PC-3 (cell line): ENCODE measurements around the gene ATP5F1B.

ENCODE experiments used
- EZH2 ChIP-seq: fragments of 300-600 bp; sonication (generic); IDR thresholded peaks from one replicate; pipeline ENCODE4 v1.6.1; 2017; ENCODE audit warnings: antibody characterized with exemption, mild to moderate bottlenecking, low read length; ENCODE audit not compliant: unreplicated experiment
- TF ChIP-seq, protein P1 (sequence below): fragments of 300-600 bp; sonication (generic); conservative IDR thresholded peaks from 2 replicates; pipeline ENCODE4 v1.5.1; 2017; ENCODE audit warnings: antibody characterized with exemption, low read depth, mild to moderate bottlenecking, low read length

DNA sequence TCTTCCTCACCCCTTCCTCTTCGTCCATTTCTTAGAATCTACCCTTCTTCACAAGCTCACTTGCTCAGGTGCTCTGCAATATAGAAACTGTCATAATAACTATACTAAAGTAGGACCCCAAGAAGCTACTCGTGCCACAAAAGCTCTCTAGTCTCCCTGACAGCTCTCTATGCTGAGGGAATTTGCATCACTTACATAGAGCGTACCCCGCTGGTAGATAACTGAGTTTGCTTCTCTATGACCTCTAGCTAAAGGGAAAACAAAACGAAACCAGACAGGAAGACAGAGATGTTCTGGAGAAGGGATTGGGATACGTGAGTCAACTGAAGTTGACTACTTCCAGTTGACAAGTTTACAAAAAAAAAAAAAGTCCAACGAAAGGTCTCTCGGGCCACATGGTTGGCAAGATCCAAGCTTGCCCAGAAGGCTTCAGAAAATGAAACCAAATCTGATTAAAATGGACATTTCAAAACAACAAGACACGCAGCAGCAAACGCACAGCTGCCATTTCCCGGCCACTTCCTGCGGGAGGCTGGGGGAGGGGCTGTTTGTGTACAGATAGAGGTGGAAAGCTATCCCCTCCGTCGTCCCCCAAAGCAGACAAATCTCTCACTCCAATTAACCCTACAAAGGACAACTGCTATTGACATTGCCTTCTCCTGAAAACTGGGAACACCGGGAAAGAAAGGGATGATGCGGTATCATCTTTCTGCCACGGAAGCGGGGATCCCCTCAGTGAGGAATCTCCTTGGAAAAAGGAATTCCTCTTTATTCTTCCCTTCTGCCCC, 16.9 kb downstream of the ATP5F1B start:
- no peak for TF ChIP-seq EZH2
- TF ChIP-seq, protein P1, sequence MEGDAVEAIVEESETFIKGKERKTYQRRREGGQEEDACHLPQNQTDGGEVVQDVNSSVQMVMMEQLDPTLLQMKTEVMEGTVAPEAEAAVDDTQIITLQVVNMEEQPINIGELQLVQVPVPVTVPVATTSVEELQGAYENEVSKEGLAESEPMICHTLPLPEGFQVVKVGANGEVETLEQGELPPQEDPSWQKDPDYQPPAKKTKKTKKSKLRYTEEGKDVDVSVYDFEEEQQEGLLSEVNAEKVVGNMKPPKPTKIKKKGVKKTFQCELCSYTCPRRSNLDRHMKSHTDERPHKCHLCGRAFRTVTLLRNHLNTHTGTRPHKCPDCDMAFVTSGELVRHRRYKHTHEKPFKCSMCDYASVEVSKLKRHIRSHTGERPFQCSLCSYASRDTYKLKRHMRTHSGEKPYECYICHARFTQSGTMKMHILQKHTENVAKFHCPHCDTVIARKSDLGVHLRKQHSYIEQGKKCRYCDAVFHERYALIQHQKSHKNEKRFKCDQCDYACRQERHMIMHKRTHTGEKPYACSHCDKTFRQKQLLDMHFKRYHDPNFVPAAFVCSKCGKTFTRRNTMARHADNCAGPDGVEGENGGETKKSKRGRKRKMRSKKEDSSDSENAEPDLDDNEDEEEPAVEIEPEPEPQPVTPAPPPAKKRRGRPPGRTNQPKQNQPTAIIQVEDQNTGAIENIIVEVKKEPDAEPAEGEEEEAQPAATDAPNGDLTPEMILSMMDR, result no peak
